PFSK-1 (cell line): ENCODE data around the gene ARID4A.

Experiments
- FOXP2 ChIP-seq: optimal IDR thresholded peaks from 2 replicates; pipeline ENCODE3; 2011; ENCODE audit warnings: borderline replicate concordance, control low read depth, inconsistent platforms; ENCODE audit not compliant: insufficient read depth; ENCODE audit errors: extremely low read length, extremely low read depth
- POLR2AphosphoS5 ChIP-seq: IDR thresholded peaks from 2 replicates; pipeline ENCODE4 v1.6.1; 2012; ENCODE audit warnings: low read depth, mild to moderate bottlenecking, control low read depth, low read length, moderate library complexity
- REST ChIP-seq, 2 experiments: IDR thresholded peaks; 2 replicates each; pipeline versions ENCODE4 v1.6.1 to v1.8.0; 2011 to 2012; ENCODE audit warnings: low read depth in 2 of 2, low read length in 2 of 2, control low read depth in 1 of 2, inconsistent platforms in 1 of 2, mild to moderate bottlenecking in 1 of 2, moderate library complexity in 1 of 2; ENCODE audit not compliant: insufficient read depth in 1 of 2
- SIN3A ChIP-seq: IDR thresholded peaks from 2 replicates; pipeline ENCODE4 v1.6.1; 2012; ENCODE audit warnings: mild to moderate bottlenecking, low read length, moderate library complexity, borderline replicate concordance; ENCODE audit not compliant: insufficient read depth
- TAF1 ChIP-seq: IDR thresholded peaks from 2 replicates; pipeline ENCODE4 v1.6.1; 2012; ENCODE audit warnings: low read length, control low read depth, borderline replicate concordance; ENCODE audit not compliant: insufficient read depth

Gene ARID4A

GRCh38 chr14:58332561-58332960 is 34.2 kb downstream of the ARID4A start:
- TF ChIP-seq REST (IDR thresholded peaks at IDR 0.05; ENCODE audit: insufficient read depth in 1 of 2, low read depth in 2 of 2, low read length in 2 of 2) (no peak), FOXP2 (no peak), SIN3A (no peak), POLR2AphosphoS5 (no peak), TAF1 (no peak)

GRCh38 chr14:58341152-58341748 is 42.9 kb downstream of the ARID4A start:
- TF ChIP-seq POLR2AphosphoS5 (no peak), SIN3A (no peak), FOXP2 (no peak), REST (IDR thresholded peaks at IDR 0.05; ENCODE audit: insufficient read depth in 1 of 2, low read depth in 2 of 2, low read length in 2 of 2) (no peak), TAF1 (no peak)

GRCh38 chr14:58353516-58354299 is 55.4 kb downstream of the ARID4A start:
- no peak for TF ChIP-seq FOXP2
- TF ChIP-seq TAF1 = no peak
- TF ChIP-seq REST (IDR thresholded peaks at IDR 0.05; ENCODE audit: insufficient read depth in 1 of 2, low read depth in 2 of 2, low read length in 2 of 2) = no peak
- TF ChIP-seq POLR2AphosphoS5 = no peak
- TF ChIP-seq SIN3A = no peak

- no peak for TF ChIP-seq SIN3A
- TF ChIP-seq REST (IDR thresholded peaks at IDR 0.05; ENCODE audit: insufficient read depth in 1 of 2, low read depth in 2 of 2, low read length in 2 of 2) = no peak
- TF ChIP-seq FOXP2 = no peak
- TF ChIP-seq TAF1 = no peak
- no peak for TF ChIP-seq POLR2AphosphoS5
These were observed 56.5 kb downstream of the ARID4A start for GRCh38 chr14:58354808-58355207.
